Smooth muscle cell (in vitro differentiated cells): Measurements from ENCODE around the gene METTL23. TPM values are rescaled to one million over a fixed set of nuclear protein-coding genes. Genes with fewer than 3 reads are reported as not detected.

Experiments used
- DNase-seq: peaks from one replicate; lab custom pipeline; 2025; ENCODE audit not compliant: unreplicated experiment; lab: John Stamatoyannopoulos, UW
- H2AFZ ChIP-seq: fragments of 200-600 bp; sonication (generic); 2 replicates; pipeline ENCODE4 v1.6.0; 2016; ENCODE audit warnings: antibody characterized with exemption, low read depth, mild to moderate bottlenecking
- H3F3A ChIP-seq: fragments of 200-600 bp; sonication (generic); 2 replicates; pipeline ENCODE4 v1.6.0; 2017; ENCODE audit warnings: antibody characterized with exemption, low read depth
- H3K27ac ChIP-seq: fragments of 200-600 bp; sonication (generic); 2 replicates; pipeline ENCODE4 v1.5.1; 2016; ENCODE audit warnings: low read depth, mild to moderate bottlenecking
- H3K27me3 ChIP-seq: fragments of 200-600 bp; sonication (generic); 2 replicates; pipeline ENCODE4 v1.6.1; 2016; ENCODE audit warnings: low read depth, mild to moderate bottlenecking
- H3K36me3 ChIP-seq: fragments of 200-600 bp; sonication (generic); 2 replicates; pipeline ENCODE4 v1.5.1; 2016; ENCODE audit warnings: low read depth
- H3K4me1 ChIP-seq: fragments of 200-600 bp; sonication (generic); 2 replicates; pipeline ENCODE4 v1.5.1; 2016; ENCODE audit warnings: low read depth
- H3K4me2 ChIP-seq: fragments of 200-600 bp; sonication (generic); 2 replicates; pipeline ENCODE4 v1.6.0; 2016; ENCODE audit warnings: mild to moderate bottlenecking
- H3K4me3 ChIP-seq: fragments of 200-600 bp; sonication (generic); 2 replicates; pipeline ENCODE4 v1.5.1; 2016; ENCODE audit warnings: mild to moderate bottlenecking
- H3K79me2 ChIP-seq: fragments of 200-600 bp; sonication (generic); 2 replicates; pipeline ENCODE4 v1.6.0; 2016; ENCODE audit warnings: low read depth, mild to moderate bottlenecking
- H3K9ac ChIP-seq: fragments of 200-600 bp; sonication (generic); 2 replicates; pipeline ENCODE4 v1.6.0; 2016; ENCODE audit warnings: low read depth
- H3K9me3 ChIP-seq: fragments of 200-600 bp; sonication (generic); replicated peaks from 2 replicates; pipeline ENCODE4 v1.5.1; 2016; ENCODE audit warnings: low read depth
- H4K20me1 ChIP-seq: fragments of 200-600 bp; sonication (generic); 2 replicates; pipeline ENCODE4 v1.6.0; 2016; ENCODE audit warnings: low read depth
- WGBS: methylation state at CpG from one replicate; pipeline ENCODE4 v1.1.7; 2016; ENCODE audit warnings: low lambda C conversion rate; 5-methylcytosine and 5-hydroxymethylcytosine counted together
- polyA plus RNA-seq: library from polyadenylated mRNA; unstranded; fragments of >200 nt; fragmentation: Nextera tagmentation; extraction: Ambion mirVana; gene quantifications from 2 replicates; pipeline ENCODE4 v1.2.1, GENCODE V29; 2016
- total RNA-seq: library from RNA; depleted of rRNA; stranded (reverse); fragments of >200 nt; gene quantifications from 2 replicates; pipeline ENCODE4 v1.2.3, GENCODE V29; 2014
- TF ChIP-seq, protein P1 (sequence below): fragments of 200-600 bp; sonication (generic); IDR thresholded peaks from 2 replicates; pipeline ENCODE4 v1.5.1; 2017; ENCODE audit warnings: borderline replicate concordance, mild to moderate bottlenecking, antibody characterized with exemption; ENCODE audit not compliant: insufficient read depth, poor library complexity, severe bottlenecking

Gene METTL23
- total and polyA plus RNA-seq, 2 experiments from 2014 or later, result 28.2 to 47.1 TPM

DNA sequence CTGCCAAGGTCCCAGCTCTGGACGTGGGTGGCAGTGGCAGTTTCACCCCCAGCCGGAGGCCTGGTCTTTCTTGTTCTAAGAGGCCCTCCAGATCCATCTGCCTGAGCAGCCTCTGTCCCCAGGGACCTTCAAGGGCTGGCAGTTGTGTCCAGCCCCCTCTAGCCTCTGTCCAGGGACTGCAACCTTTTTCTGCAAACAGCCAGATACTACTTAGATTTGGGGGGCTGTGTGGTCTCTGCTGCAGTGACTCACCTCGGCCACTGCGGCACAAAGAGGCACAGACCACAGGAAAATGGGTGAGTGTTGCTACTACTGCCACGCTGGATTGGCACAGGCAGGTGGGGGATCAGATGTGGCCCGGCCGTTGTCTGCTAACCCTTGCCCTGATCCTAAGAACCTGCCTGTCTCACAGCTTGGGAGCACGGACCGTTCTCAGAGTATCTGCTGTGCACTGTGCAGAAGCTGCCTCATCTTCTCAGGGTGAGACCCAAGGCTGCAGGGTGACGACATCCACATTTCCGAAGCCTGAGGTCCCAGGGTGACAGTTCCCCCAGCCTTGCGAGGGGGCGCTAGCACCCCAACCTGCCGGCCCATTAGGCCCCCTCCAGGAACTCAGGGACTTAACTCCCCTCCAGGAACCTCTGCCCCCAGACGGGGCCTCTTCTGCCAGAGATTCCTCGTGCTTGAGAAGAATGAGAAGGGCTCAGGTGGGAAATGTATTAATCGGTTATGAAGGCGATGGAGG lies 43.5 kb upstream of the METTL23 start:
- H3K4me3 ChIP-seq, result no peak overlapping the region
- H3K9ac ChIP-seq, result no peak overlapping the region
- no peaks in the 10 kb centered on the region for H3K36me3 ChIP-seq
- no peaks in the 10 kb centered on the region for H3K79me2 ChIP-seq
- H3K4me2 ChIP-seq, result peak overlapping the region; percentile 76
- no peak overlapping the region for H3K27ac ChIP-seq
- no peak overlapping the region for H2AFZ ChIP-seq
- peaks cover 13% of the 10 kb centered on the region for H3F3A ChIP-seq
- no peak for DNase-seq
- TF ChIP-seq, protein P1, sequence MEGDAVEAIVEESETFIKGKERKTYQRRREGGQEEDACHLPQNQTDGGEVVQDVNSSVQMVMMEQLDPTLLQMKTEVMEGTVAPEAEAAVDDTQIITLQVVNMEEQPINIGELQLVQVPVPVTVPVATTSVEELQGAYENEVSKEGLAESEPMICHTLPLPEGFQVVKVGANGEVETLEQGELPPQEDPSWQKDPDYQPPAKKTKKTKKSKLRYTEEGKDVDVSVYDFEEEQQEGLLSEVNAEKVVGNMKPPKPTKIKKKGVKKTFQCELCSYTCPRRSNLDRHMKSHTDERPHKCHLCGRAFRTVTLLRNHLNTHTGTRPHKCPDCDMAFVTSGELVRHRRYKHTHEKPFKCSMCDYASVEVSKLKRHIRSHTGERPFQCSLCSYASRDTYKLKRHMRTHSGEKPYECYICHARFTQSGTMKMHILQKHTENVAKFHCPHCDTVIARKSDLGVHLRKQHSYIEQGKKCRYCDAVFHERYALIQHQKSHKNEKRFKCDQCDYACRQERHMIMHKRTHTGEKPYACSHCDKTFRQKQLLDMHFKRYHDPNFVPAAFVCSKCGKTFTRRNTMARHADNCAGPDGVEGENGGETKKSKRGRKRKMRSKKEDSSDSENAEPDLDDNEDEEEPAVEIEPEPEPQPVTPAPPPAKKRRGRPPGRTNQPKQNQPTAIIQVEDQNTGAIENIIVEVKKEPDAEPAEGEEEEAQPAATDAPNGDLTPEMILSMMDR, result no peak
- H3K9me3 ChIP-seq, result no peaks in the 10 kb centered on the region
- H3K4me1 ChIP-seq, result peaks cover 19% of the 10 kb centered on the region
- 78% methylated on average over 18 of the region's 18 CpGs for WGBS
- H4K20me1 ChIP-seq, result peaks cover 52% of the 10 kb centered on the region
- H3K27me3 ChIP-seq, result no peaks in the 10 kb centered on the region

DNA sequence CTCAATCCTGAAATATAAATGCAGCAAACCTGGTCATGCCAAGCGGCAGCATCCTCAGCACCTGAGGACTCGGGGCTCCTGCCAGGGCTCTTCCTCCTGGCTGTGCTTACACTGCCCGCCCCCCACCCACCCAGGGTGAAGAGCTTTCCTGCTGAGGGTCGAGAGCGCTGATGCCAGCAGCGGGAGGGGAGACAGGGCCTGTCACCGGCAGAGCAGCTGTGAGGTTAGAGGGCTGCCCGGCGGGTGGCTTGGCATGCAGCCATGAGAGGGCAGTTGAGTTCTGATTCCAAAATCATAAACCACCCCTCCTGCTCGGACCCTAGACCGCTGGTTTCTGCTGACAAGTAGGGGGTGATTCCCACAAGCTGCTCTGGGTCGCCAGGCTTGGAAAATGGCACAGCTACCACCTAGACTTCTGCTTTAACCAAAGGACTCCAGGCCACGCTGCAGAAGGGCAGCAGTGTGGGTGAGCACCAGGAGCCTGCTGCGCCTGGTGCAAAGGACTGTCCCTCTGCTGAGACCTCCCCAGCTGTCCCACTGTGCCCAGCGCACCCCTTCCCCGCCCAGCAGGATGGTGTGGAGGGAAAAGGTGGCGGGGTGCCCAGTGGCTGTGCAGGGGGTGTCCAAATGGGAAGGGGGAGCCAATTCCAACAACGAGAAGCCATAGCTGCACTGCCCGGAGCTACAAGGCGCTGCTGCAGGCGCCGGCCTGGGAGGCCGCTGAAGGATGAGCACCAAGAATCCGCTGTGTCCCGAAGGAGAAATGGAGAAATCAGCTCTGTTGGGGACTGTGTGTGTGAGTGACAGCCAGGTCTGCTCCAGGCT lies 42.5 kb upstream of the METTL23 start:
- H3K27ac ChIP-seq, result no peak overlapping the region
- DNase-seq, result no peak
- peaks cover 19% of the 10 kb centered on the region for H3K4me1 ChIP-seq
- TF ChIP-seq, protein P1, result no peak
- peaks cover 13% of the 10 kb centered on the region for H3F3A ChIP-seq
- no peak overlapping the region for H2AFZ ChIP-seq
- H3K4me2 ChIP-seq, result no peak overlapping the region
- no peaks in the 10 kb centered on the region for H3K79me2 ChIP-seq
- H3K9ac ChIP-seq, result no peak overlapping the region
- H3K9me3 ChIP-seq, result no peaks in the 10 kb centered on the region
- 96% methylated on average over 25 of the region's 25 CpGs for WGBS
- H3K4me3 ChIP-seq, result no peak overlapping the region
- H3K27me3 ChIP-seq, result no peaks in the 10 kb centered on the region
- H3K36me3 ChIP-seq, result no peaks in the 10 kb centered on the region
- H4K20me1 ChIP-seq, result peaks cover 55% of the 10 kb centered on the region

DNA sequence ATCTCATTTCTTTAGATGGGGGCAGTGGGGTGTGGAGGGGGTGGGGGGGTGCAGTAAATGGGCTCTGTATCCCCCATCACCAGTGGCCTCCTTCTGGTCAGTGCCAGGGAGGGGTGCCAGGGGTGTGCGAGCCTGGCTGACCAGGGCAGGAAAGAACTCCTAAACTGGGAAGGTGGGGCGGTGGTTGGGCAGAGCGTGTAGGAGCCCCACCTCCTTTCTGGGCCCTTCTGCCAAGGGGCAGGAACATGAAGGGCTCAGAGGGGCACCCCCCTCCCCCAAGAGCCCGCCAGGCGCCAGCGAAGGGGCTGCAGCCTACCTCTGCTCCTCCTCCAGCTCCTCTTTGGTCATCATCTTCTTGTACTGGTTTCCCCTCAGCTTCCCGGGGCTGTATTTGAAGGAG lies 41.9 kb upstream of the METTL23 start:
- Histone ChIP-seq H2AFZ (no peak overlapping the region), H3K79me2 (no peaks in the 10 kb centered on the region), H3K4me1 (peaks cover 19% of the 10 kb centered on the region), H4K20me1 (peaks cover 55% of the 10 kb centered on the region), H3F3A (peaks cover 13% of the 10 kb centered on the region), H3K36me3 (no peaks in the 10 kb centered on the region), H3K27ac (no peak overlapping the region), H3K9me3 (no peaks in the 10 kb centered on the region), H3K9ac (no peak overlapping the region), H3K4me3 (no peak overlapping the region), H3K27me3 (no peaks in the 10 kb centered on the region), H3K4me2 (no peak overlapping the region)
- TF ChIP-seq, protein P1, result no peak
- DNase-seq, result no peak
- WGBS, result 96% methylated on average over 7 of the region's 7 CpGs
